NCI-H2227 (cell line): Measurements from ENCODE around the gene TUNAR.

Source experiments
- DNase-seq: peaks from one replicate; lab custom pipeline; 2025; ENCODE audit not compliant: unreplicated experiment; lab: John Stamatoyannopoulos, UW

Gene TUNAR

DNA sequence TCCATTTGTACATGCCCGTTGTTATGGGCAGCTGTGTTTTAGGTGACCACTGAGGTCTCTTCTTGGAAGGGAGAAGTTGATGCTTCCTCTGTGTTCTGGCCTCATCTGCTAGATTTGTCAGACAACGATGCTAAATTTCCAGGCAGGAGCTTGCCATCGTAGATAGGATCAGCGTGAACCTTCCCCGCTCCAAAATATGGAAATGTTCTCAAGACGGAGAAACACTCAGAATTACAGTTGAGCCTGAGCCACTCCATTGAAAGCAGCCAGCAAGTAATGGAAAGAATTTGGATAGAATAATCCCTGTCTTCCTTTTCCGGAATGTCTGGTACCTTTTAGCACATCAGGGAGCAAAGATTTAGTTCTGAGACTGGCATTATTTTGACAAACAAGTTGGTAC lies 34.8 kb downstream of the TUNAR start:
- DNase-seq: no peak

DNA sequence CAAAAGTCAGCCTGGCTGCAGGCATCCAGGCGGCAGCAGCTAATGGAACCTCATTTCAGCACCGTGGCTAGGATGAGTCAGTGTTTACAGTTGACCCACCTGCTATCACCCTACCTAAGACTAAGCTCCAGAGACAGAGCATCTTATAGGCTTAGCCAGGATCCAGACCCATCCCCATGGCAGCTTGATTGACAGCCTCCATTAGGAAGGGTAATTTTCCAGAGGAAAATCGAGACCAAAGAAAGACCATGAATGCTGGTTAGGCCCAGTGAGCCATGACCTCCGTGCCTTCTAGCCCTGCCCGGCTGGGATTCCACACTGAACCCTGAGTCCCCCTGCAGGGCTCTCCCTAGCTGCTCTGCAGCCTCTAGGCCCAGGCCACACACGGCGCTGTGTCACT lies 38.7 kb downstream of the TUNAR start:
- DNase-seq: peak; percentile 27

DNA sequence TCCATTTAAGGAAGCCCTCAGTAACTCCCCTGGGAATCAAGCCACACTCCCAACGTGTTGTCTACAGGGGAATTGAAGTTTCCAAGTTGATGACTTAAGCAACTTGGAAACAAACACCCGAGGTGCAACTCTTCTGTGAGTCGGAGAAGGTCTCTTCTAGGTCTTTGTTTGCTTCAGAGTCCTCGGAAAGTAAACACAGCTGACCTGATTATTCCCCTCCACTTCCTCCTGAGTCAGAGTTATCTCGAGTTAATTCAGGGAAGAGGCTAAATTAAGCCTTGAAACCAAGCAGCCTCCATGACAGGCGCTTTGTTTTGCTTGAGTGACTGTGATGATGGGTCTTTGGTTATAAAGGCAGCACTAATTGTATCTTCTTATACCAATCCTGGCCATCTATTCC lies 41.8 kb downstream of the TUNAR start:
- peak; percentile 52 for DNase-seq

DNA sequence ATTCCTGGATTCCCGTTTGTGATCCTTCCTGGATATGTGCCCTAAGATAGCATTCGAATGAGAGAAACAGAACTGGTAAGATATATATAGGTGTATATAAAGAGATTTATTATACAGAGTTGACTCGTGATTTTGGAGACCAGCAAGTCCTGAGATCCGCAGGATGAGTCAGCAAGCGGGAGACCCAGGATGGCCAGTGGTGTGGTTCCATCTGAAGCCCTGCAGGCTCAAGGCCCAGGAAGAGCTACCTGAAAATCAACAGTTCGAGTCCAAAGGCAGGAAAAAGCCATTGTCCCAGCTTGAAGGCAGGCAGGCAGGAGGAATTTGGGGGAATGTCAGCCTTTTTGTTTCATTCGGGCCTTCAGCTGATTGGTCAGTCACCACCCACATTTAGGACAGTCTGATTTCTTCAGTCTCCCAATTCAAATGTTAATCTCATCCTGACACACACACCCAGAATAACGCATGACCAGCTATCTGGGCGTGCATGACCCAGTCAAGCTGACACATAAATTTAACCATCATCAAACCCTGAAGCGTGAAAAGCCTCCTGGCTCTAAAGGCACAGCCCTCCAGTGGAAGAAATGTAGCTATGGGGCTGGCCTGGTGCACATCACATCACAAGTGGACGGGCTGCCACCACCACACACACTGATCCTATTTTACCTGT lies 44.3 kb downstream of the TUNAR start:
- DNase-seq: no peak

DNA sequence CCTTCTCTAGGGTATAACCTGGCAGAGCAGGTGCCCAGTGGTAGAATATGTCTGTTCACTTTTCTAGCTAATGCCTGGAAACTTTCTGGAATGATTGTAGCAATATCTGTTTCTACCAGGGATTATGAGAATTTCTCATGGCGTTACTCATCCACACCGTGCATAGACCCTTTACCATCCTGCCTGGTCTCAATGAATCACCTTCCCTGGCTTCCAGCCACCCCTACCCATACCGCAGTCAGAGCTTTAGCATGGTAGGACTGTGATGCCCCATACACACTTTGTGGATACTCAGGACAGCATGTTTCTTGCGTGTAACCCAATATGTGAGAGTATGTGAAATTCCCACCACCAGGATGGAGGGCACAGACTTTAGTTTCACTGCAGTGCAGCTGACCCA lies 45.4 kb downstream of the TUNAR start:
- DNase-seq: no peak

DNA sequence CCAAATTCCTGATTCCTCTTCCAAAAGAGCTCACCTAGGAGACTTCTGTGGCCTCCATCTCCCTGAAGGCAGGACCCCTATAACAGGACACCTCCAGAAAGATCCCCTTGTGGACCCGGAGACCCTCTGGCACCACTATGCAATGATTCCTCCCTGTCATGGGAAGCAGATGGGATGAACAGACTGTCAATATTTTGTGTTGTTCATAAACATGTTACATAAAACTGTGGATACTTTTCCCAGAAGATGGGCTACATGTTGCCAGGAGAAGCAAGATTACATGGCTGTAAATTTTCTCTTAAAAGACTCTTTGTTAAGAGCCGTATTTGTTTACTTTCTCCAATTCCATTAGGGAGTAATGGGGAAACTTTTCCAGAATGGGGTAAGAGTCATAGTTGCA lies 52.1 kb downstream of the TUNAR start:
- no peak for DNase-seq

DNA sequence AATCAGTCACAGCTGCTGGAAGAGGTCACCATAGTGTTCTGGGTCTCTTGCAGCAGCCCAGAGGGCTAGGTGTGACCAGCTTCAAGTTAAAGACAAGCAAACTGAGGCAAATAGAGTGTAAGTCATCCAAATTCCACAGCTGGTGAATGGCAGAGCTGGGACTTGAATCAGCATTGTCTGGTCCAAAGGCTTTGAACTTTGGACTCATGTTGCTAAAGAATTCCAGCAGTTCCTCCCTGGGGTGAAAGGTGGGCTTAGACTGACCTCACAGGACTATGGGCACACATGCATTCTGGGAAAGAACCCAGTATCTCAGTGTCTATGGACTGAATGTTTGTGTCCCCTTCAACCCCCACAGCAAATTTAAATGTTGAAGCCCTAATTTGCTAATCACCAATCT lies 54.8 kb downstream of the TUNAR start:
- DNase-seq: no peak

DNA sequence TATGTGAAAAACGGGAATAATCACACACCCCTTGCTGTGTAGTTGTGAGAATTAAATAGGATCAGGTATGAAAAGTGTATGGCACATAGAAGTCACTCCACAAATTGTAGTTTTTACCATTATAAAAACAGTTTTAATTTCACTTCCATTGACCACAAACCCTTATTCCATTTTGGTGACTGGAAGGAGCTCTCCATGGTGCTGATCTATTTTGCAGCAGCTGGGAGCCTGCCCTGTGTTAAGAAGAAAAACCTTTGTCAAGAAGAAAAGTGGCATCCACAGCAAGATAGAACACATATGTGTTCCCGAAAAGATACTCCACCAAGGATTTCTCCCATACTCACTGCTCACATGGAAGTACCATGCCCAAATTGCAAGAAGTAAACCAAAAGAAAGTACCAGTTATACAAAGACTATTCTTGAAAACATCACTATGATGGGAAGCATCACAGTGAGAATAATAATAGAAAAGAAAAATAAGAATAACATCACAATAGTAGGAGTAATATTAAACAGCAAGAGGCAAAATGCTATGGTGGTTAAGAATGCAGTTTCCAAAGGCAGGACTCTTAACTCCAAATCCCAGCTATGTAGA lies 58.7 kb downstream of the TUNAR start:
- no peak for DNase-seq

DNA sequence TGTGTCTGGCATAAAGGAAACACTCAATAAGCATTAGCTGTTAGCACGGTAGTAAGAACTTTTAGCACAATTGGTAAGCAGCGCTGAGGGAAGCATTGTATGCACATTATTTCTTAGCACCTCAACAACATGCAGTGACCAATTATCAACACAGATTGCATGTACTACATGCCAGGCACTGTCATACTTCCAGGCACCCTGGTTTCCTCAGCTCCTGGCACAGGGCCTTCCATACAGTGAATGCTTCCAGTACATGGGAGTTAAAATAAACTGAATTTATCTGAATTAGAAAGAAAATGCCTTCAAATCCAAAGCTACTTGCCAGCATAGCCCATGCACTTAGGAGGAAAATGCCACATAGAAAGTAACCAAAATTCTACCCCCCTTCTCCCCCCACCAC lies 59.4 kb downstream of the TUNAR start:
- no peak for DNase-seq

DNA sequence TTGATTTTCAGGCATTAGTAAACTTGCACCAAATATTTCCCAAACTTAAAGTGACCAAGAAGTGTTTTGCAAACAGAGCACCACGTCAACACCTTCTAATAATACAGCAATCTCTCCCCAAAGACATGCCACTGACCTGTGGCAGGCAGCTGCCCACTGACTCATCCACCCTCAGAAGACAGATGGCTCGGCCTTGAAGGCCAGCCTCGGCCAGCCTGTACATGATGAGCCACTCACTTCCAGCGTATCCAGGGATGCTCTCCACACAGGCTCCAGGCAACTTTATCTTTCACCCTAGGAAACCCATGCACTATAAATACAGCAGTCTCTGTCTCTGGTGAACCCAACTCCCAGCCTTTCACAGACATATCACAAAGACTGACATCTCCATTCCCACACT lies 62.7 kb downstream of the TUNAR start:
- DNase-seq: no peak

DNA sequence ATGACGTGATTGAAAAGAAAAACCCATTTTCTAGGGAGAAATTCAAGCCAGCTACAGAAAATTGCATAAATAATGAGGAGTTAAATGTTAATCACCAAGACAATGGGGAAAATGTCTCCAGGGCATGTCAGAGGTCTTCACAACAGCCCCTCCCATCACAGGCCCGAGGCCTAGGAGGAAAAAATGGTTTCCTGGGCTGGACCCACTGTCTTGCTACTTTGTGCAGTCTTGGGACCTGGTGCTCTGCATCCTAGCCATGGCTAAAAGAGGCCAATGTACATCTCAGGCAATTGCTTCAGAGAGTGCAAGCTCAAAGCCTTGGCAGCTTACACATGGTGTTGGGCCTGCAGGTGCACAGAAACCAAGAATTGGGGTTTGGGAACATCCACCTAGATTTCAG lies 65.3 kb downstream of the TUNAR start:
- DNase-seq: no peak

DNA sequence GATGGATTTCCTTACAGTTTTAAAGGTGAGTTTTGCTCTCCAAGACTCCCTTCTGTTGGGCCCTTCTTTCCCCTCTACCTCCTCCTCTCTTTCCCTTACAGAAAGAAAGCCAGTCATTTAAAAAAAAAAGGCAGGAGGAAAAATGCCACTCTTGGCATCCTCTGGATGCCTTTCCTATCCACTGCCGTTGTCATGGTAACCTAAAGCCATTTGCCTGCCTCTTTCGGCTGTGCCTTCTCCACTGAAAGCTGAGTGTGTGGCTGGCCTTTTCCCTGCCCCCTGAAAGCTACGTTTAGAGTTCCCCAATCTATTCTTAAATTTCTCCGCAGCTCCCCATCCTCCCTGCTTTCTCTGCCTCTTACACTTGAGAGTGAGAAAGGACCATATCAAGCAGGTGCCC lies 67.1 kb downstream of the TUNAR start:
- peak; percentile 85 for DNase-seq

DNA sequence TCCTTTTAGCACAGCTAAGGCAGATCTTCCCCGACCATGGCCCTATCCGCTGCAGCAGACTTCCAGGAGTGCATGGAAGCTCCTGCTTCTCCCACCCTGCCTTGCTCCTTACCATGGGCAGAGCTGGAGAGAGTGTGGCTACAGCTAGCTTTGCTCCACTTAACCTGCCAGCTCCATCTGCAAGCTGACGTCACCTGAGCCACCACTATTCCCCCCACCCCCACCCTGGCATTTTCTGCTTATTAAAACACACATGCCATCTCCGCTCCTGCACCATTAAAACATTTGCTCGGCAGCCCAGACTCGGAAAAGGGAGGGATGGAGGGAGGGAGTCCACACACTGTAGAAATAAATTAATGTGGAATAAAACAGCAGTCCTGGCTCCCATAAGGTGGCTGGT lies 67.8 kb downstream of the TUNAR start:
- no peak for DNase-seq

DNA sequence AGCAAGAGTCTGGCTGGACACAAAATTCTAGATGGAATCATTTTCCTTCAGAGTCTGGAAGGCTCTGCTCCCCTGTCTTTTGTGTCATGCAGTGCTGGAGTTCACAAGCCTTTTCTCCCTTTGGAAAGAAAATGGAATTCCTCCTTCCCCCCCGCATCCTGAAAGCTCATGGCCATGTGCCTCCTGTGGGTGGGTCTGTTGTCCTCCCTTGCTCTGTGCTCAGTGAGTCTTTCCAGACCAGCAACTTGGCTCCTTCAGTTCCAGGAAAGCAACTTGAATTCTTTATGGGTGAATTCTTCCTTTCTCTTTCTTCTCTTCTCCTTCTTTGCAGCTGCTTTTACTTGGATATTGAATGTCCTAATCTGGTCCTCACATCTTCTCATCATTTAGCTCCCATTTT lies 70.2 kb downstream of the TUNAR start:
- DNase-seq: no peak

DNA sequence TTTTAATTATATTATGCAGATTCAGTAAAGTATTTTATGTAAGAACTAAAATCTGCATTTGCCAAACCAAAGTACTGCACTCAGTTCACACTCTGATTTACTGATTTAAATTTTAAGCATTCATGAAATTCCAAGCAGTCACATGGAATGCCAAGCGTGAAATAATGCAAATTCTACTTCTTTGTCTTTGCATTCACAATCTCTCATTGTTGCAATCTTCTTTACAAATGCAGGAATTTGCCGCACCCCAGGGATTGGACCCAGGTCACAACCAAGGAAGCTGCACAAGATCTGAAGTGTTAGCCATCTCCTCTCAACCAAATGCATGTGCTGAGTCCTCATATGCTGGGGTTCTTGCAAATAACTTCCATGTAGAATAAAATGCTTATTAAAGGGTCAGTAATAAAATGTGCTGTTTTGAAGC lies 71.9 kb downstream of the TUNAR start:
- DNase-seq: no peak

DNA sequence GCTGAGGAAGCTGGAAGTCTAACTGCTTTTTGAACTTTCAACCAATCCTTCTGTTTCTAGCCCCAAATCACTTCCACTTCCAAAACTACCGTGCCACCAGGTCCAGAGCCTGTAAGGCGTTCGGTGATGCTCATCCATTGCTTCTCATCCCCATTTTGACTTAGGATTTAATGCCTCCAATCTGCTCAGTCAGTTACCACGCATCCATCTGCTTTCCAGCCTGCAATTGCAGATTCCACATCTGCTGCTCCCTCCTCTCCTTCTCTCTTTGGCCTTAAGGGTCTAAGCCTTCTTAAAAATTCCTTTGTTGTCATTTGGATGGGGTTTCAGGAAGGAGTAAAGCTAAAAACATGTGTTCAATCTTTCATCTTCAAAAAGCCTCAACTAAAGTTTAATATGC lies 74.7 kb downstream of the TUNAR start:
- DNase-seq: no peak

DNA sequence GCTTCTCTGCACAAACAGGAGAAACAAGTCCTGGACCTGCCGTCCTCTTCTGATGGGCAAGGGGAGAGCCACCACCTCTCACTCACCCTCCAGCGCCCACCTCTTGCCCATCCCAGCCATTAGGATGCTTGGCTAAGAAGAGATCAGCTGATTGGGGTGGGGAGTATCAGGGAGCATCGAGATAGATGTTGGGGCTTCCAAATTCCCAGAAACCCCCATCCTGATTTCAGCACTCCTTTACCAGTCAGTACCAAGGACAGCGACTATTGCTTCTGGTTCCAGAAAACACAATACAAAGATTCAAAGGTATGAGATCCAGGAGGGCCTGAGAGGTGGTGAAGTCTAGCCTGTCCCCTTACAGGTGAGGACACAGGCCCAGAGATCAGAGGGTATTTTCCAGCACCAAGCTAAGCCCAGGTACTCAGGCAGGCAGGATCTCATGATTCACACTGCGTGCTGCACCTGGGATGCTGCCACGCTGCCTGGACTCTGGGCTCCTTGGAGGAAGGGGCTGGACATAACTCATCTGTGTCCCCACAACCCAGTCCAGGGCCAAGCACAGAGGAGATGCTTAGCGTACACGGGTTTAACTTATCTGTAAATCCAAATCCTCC lies 76.6 kb downstream of the TUNAR start:
- DNase-seq: no peak

DNA sequence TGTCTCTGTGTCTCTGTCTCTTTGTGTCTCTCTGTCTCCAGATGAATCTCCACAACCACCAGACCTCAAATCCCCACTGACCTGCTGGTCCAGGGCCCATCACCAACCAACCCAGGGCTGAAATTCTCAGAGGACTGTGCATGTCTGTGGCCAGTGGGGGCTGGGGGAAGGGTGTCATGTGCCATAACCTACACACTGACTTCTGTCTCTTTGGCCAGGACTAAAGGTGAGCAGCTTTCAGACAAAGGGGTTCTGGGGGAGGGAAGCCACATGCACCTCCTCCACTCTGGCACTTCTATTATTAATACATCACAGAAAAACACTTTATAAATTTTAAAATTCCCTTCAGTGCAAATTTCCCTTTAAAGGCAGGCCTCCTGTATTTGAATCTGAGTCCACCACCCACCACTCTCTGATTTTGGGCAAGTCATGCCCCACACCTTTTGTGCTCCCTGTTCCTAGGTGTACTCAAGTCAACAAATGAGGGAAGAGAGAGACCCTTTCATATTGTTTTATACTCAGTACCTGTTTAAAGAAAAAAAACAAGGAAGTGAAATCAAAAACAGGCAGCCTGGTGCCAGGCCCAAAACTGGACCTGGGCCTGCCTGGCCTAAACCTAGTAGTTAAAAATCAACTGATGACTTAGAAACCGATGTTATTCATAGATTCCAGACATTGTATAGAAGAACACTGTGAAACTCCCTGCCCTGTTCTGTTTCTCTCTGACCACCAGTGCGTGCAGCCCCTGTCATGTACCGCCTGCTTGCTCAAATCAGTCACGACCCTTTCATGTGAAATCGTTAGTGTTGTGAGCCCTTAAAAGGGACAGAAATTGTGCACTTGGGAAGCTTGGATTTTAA lies 80.2 kb downstream of the TUNAR start:
- no peak for DNase-seq

DNA sequence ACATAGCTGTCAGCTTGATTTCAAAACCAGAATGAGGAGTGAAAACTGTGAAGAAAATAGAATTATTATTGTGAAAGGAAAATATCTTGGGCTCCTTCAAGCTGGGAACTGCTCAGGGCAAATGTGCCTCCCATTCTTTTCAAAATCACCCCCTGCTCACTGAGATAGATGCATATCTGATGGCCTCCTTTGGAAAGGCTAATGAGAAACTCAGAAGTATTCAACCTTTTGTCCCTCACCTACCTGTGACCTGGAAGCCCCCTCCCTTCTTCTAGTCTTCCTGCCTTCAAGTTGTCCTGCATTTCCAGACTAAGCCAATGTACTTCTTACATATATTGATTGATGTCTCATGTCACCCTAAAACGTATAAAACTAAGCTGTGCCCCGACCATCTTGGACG lies 81.5 kb downstream of the TUNAR start:
- no peak for DNase-seq

DNA sequence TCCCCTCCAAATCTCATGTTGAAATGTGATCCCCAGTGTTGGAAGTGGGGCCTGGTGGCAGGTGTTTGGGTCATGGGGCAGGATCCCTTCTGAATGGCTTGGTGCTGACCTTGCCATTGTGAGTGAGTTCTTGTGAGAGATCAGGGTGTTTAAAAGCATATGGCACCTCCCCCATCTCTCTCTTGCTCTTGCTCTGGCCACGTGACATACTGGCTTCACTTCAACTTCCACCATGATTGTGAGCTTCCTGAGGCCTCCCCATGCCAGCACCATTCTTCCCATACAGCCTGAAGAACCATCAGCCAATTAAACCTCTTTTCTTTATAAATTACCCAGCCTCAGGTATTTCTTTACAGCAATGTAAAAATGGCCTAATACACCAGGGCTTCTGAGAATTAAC lies 82.7 kb downstream of the TUNAR start:
- DNase-seq: no peak

DNA sequence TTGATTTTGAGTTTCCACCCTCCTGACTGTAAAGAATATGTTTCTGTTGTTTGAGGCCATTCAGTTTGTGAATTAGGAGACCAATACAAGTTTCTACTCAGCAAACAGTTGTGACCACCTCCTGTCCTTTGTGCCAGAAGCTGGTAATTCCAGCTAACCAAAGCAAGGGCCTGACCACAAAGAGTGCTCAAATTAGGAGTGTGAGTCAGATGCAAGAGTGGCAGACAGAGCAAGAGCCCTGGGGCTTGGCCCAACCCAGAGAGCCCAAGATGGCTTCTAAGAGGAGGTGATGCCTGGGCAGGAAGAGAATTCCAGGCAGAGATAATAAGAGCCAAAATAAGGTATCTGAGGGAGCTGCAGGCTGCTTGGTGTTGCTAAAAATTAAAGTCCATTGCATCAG lies 84.8 kb downstream of the TUNAR start:
- no peak for DNase-seq

DNA sequence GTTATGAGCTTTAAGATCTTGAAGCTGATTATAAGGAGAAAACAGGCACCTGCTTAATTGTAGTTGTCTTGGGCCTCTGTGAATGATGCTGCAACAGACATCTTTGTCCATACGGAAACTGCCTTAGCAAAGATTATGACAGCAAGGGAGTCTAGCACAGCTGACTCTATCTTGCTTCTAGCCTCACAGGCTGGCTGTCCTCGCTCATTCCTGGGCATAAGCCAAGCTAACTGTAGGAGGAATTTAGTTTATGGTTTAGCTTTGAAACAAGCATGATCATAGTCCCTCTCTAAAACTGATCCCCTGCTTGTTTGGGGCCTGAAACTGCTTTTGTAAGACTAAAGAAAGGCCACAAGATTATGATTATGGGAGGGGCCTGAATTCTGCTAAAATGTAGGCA lies 88.3 kb downstream of the TUNAR start:
- DNase-seq: no peak
